HG03066 (cell line): ENCODE data around the gene PIAS1.
"Not testable (repeated sequence)": the region's sequence is repeated elsewhere in the genome, so short reads cannot be mapped to it uniquely, and the experiment has no call there.

Experiments
- ATAC-seq: cut with Tn5 transposase; IDR thresholded peaks from one replicate; pipeline ENCODE4 v1.9.1; 2021; ENCODE audit warnings: low read depth; ENCODE audit not compliant: unreplicated experiment

PIAS1 gene

GRCh38 chr15:68113273-68113672 is 59.2 kb downstream of the PIAS1 start:
- ATAC-seq, result no peak

- ATAC-seq, result no peak
Measured at GRCh38 chr15:68113751-68114150, 59.6 kb downstream of the PIAS1 start.

DNA sequence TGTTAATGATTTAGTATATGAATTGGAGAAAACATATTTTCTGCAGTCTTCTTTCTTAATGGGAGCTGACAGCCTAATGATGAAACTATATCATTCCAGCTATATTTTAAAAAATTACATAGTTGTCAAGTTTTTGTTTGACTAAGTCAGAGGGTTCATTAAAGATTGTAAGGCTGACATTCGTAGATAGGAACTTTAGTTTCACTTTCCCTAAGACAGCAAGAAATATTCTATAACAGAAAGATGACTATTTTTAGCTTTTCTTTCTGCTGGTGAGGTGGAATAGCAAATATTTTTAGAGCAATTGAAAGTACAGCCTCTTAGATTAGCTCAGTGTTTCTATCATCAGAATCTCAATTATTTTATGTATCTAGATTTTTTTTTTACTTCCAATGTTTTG is 60.2 kb downstream of the PIAS1 start:
- ATAC-seq, result no peak

DNA sequence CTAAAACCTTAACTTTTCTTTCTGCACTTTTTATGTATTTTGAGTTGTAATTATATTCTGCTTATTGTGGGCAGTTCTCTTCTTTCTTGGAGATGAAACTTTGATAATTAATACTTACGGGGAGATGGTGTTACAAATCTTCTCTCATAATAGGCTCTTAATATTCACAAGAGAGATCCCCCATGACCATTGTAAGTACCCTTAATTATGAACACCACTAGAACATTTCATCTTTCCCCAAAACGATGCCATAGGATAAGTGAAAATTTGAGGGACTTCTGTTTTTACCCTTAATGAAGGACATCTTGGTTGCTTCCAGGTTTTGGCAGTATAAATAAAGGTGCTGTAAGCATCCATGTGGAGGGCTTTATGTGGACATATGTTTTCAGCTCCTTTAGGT is 60.7 kb downstream of the PIAS1 start:
- ATAC-seq, result no peak

GRCh38 chr15:68124700-68125099 is 70.6 kb downstream of the PIAS1 start:
- ATAC-seq, result no peak

DNA sequence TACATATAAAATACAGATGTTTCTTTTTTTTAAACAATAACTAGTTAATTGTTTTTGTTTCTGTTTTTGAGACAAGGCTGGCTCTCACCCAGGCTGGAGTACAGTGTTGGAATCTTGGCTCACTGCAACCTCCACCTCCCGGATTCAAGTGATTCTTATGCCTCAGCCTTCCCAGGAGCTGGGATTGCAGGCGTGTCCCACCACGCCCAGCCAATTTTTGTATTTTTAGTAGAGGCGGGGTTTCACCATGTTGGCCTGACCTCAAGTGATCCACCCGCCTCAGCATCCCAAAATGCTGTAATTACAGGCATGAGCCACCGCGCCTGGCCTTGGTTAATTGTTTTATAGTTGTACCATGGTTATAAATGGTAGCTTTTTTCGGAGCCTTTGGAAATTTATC is 72.3 kb downstream of the PIAS1 start:
- no peak for ATAC-seq

GRCh38 chr15:68129072-68129471 is 75.0 kb downstream of the PIAS1 start:
- ATAC-seq, result no peak

- ATAC-seq, result no peak
Measured at GRCh38 chr15:68130851-68131250, 76.7 kb downstream of the PIAS1 start.

DNA sequence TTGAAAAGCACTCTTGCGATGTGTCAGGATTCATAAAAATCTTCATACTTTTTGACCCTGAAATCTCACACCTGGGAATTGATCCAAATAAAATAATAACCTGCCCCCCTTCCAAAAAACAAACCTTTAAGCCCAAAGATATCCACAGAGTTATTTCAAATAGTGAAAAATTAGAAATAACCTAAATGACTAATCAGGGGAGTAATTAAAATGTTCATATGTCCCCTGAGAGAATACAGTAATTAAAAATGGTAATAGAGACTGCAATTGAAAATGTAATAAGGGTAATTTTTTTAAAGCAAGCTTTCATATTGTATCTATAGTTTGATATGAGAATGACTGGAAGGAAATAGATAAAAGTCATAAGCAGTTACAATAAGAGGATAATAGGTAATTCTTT is 83.0 kb downstream of the PIAS1 start:
- ATAC-seq, result no peak

DNA sequence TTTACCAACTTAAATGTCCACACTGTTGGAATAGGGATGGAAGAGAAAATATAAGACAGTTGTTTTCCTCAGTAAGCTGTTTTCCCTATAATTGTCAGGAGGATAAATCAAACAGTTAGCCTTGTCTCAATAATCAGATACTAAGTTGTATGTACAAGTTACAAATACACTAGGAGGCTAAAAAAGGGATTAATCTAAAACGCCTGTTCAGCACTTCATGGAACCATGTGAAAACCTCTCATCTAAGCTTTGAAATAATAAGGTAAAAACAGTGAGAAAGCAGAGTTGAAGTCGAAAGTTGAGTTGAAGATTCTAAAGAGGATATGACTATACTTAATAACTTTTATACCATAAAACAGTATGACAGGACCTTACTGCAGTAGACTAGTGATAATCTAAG is 89.0 kb downstream of the PIAS1 start:
- ATAC-seq, result no peak

DNA sequence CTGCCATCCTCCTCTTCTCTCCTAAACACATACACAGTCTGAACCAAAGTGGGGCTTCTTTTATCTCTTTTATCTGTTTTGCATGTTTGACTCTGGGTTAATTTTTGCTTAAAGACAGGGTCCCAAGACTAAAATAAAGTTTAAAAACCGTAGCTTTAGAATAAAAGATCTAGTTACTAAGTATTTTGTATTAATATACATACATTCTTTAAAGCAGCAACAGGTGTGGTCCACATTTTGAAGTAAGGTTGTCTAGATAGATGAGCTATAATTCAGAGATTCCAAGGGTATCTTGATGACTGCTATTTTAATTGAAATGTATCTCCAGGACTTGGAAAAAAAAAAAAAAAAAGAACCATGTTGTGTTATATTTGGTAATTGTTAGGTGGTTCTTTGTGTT is 89.7 kb downstream of the PIAS1 start:
- no peak for ATAC-seq

DNA sequence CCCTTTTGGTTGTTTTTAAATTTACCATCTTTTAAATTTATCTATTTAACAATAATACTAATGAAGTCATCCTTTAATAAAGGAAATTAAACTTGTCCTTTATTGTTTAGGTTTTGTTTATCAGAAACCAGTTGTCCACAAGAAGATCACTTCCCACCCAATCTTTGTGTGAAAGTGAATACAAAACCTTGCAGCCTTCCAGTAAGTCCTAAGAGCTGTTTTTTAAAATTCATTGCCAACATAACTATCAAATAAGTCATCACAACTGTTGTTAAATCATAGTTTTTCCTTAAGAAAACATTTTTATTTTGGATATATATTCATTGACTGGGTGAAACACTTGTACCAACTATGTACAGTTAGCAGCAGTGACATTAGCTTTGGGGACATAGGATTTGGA is 91.6 kb downstream of the PIAS1 start:
- no peak for ATAC-seq

DNA sequence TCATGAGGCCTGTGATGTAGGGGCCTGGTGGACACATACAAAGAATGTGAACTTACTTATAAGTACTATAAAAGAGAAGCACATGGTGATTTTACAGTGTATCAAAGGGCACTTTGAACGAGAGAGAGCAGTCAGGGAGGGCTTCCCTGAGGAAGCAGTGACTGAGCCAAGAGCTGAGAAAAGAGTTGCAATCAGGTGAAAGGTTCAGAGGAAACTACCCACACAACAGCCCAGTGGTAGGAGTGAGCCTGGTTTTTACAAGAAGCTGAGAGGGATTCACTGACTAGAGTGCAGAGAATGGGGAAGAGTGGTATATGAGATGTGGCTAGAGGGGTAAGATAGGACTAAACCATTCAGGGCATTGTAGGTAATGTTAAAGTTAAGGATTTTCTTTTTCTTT is 93.9 kb downstream of the PIAS1 start:
- ATAC-seq, result no peak

DNA sequence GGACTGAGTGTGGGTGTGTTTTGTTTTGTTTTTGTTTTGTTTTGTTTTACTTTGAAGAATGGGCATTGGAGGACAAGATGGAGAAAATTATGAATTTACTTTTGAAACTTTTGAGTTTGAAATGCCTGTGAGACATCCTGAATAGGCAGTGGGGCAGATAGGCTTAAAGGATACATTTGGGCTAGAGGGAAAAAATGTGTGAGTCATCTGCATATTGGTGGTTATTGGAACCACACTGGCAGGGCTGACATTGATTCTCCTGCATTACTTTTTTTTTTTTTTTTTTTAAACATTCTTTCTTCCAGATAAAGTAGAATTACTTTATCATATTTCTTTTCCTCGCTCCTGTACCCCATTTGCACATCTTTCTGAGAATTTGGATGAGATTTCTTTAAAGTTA is 94.9 kb downstream of the PIAS1 start:
- no peak for ATAC-seq

DNA sequence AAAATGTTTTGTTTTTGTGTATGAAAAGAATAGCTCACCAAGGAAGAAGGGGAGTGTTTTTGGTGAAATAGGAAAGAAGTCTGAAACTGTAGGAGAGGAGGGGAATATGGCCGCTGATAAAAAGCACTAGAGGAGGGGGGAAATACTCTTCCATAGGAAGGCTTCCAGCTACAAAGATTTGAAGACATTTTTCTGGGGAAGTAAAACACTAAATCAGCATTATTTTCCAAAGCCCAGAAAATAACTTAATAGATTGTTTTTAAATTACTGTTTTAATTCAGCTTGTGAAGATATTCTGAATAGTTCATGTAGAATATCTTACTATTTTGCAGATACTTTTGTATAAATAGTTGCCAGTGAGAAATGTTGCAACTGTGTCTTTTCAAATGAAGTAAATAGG is 96.1 kb downstream of the PIAS1 start:
- no peak for ATAC-seq

DNA sequence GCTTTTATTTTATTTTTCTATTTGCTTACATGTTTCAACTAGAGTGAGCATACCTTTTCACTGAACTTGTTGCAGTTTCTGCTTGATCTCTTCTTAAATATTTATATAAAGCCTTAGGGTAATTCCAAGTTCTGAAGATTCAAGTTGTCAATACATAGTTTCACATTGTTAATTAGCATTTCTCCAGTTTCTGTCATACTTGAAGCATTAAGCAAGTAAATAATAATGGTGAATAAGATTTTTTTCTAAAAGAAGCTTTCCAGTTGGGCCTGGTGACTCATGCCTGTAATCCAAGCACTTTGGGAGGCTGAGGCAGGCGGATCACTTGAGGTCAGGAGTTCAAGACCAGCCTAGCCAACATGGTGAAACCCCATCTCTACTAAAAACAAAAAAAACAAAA is 97.2 kb downstream of the PIAS1 start:
- ATAC-seq, result no peak

GRCh38 chr15:68152342-68152741 is 98.2 kb downstream of the PIAS1 start:
- no peak for ATAC-seq

GRCh38 chr15:68154923-68155559 is 100.9 kb downstream of the PIAS1 start:
- no peak for ATAC-seq

- ATAC-seq, result no peak
Measured at GRCh38 chr15:68157074-68157473, 103.0 kb downstream of the PIAS1 start.

DNA sequence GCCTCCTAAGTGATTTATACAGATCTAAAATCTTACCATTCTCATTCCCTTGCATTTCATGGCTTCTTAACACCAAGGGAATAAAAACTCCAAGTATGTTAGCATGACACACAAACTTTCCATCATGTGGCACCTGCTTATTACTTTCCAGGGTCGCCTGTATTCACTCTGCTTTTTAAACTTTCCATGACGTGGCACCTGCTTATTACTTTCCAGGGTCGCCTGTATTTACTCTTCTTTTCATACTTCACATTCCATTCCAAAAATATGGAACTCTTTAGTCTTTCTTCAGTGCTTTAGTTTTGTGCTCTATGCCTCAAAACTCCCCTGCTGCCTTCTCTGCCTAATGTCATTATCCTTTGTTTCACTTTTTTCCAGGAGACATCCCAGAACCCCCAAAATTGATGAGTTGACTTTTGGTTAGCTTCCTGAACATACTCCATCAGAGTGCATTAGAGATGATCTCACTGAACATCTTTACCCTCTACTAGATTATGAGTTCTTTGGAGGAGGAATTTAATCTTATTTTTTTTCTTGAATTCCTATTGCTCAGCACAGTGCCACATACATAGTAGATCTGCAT is 104.0 kb downstream of the PIAS1 start:
- no peak for ATAC-seq

DNA sequence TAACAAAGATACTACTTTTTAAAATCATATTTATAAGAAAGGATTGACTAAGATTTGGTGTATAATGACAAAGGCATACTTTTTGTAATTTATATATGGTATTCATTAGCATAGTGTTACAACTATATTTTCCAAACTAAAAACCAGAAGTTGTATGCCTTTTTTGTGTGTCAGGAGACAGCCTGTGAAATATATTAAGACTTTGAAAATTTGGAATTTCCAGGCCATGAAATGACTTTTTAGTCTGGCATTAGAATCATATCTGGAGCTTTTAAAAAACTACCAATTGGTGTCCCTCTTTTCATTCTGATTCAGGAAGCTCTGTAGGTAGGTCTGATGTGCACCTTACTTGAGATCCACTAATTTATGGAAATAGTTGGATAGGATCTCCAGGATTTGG is 109.1 kb downstream of the PIAS1 start:
- ATAC-seq, result no peak

- no peak for ATAC-seq
Measured at GRCh38 chr15:68166847-68167246, 112.7 kb downstream of the PIAS1 start.

DNA sequence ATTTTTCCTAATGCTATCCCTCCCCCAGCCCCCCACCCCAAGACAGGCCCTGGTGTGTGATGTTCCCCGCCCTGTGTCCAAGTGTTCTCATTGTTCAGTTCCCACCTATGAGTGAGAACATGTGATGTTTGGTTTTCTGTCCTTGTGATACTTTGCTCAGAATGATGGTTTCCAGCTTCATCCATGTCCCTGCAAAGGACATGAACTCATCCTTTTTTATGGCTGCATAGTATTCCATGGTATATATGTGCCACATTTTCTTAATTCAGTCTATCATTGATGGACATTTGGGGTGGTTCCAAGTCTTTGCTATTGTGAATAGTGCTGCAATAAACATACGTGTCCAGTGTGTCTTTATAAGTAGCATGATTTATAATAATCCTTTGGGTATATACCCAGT is 117.9 kb downstream of the PIAS1 start:
- ATAC-seq, result not testable (repeated sequence)
